KMS-11 (cell line): Measurements from ENCODE around the gene ZBTB18.

ENCODE experiments used
- H2AFZ ChIP-seq: fragments of 200-600 bp; sonication (generic); 2 replicates; pipeline ENCODE4 v1.6.1; 2016; ENCODE audit warnings: antibody characterized with exemption, mixed run types, low read depth
- H3K27ac ChIP-seq: fragments of 200-600 bp; sonication (generic); 2 replicates; pipeline ENCODE4 v1.6.1; 2016; ENCODE audit warnings: mild to moderate bottlenecking, mixed run types
- H3K27me3 ChIP-seq: fragments of 200-600 bp; sonication (generic); 2 replicates; pipeline ENCODE4 v1.6.1; 2017; ENCODE audit warnings: mild to moderate bottlenecking, low read depth, mixed run types, moderate library complexity; ENCODE audit not compliant: insufficient read depth
- H3K36me3 ChIP-seq: fragments of 200-600 bp; sonication (generic); 2 replicates; pipeline ENCODE4 v1.6.1; 2017; ENCODE audit warnings: mild to moderate bottlenecking, mixed run types; ENCODE audit not compliant: insufficient read depth
- H3K4me1 ChIP-seq: fragments of 200-600 bp; sonication (generic); 2 replicates; pipeline ENCODE4 v1.6.1; 2016; ENCODE audit warnings: mild to moderate bottlenecking, low read depth, mixed run types; ENCODE audit not compliant: poor library complexity, severe bottlenecking
- H3K4me2 ChIP-seq: fragments of 200-600 bp; sonication (generic); 2 replicates; pipeline ENCODE4 v1.7.0; 2016; ENCODE audit warnings: mild to moderate bottlenecking, mixed run types
- H3K4me3 ChIP-seq: fragments of 200-600 bp; sonication (generic); IDR thresholded peaks from 2 replicates; pipeline ENCODE4 v1.6.1; 2017; ENCODE audit warnings: low read depth, low read length, mixed read lengths; ENCODE audit not compliant: insufficient read depth
- H3K79me2 ChIP-seq: fragments of 200-600 bp; sonication (generic); 2 replicates; pipeline ENCODE4 v1.6.1; 2016; ENCODE audit warnings: low read depth, mixed run types; ENCODE audit not compliant: insufficient read depth
- H3K9ac ChIP-seq: fragments of 200-600 bp; sonication (generic); 2 replicates; pipeline ENCODE4 v1.6.1; 2016; ENCODE audit warnings: mild to moderate bottlenecking, mixed run types
- H4K20me1 ChIP-seq: fragments of 200-600 bp; sonication (generic); 2 replicates; pipeline ENCODE4 v1.6.1; 2016; ENCODE audit warnings: mild to moderate bottlenecking, mixed run types; ENCODE audit not compliant: insufficient read depth
- TF ChIP-seq, protein P1 (sequence below): fragments of 200-600 bp; sonication (generic); conservative IDR thresholded peaks from 2 replicates; pipeline ENCODE4 v1.6.1; 2017; ENCODE audit warnings: low read depth, mild to moderate bottlenecking, antibody characterized with exemption, low read length, moderate library complexity, mixed read lengths

The ZBTB18 gene

DNA sequence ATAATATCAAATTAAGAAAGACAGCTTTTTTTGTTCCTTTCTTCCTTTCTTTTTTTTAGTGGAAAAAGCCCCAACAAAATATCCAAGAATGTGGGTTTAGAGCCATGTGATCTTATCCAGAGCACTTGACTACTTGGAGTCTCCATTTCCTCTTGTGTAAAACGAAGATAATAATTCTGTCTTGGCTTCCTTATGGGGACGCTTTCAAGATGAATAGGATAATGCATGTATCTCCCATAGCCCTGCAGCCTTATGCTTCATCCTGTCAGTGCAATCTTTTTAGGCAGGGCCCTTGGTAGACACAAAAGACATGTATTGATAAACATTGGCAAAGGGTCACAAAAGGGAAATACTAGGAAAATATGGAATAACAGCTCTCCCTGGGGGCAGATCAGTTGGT is 34.8 kb downstream of the ZBTB18 start:
- Histone ChIP-seq H4K20me1 (no peaks in the 10 kb centered on the region), H3K79me2 (no peaks in the 10 kb centered on the region), H3K4me3 (no peak overlapping the region), H3K4me2 (no peak overlapping the region), H3K4me1 (no peaks in the 10 kb centered on the region), H3K9ac (no peak overlapping the region), H3K27ac (no peak overlapping the region), H2AFZ (no peak overlapping the region), H3K27me3 (no peaks in the 10 kb centered on the region), H3K36me3 (no peaks in the 10 kb centered on the region)
- TF ChIP-seq, protein P1, sequence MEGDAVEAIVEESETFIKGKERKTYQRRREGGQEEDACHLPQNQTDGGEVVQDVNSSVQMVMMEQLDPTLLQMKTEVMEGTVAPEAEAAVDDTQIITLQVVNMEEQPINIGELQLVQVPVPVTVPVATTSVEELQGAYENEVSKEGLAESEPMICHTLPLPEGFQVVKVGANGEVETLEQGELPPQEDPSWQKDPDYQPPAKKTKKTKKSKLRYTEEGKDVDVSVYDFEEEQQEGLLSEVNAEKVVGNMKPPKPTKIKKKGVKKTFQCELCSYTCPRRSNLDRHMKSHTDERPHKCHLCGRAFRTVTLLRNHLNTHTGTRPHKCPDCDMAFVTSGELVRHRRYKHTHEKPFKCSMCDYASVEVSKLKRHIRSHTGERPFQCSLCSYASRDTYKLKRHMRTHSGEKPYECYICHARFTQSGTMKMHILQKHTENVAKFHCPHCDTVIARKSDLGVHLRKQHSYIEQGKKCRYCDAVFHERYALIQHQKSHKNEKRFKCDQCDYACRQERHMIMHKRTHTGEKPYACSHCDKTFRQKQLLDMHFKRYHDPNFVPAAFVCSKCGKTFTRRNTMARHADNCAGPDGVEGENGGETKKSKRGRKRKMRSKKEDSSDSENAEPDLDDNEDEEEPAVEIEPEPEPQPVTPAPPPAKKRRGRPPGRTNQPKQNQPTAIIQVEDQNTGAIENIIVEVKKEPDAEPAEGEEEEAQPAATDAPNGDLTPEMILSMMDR: no peak

DNA sequence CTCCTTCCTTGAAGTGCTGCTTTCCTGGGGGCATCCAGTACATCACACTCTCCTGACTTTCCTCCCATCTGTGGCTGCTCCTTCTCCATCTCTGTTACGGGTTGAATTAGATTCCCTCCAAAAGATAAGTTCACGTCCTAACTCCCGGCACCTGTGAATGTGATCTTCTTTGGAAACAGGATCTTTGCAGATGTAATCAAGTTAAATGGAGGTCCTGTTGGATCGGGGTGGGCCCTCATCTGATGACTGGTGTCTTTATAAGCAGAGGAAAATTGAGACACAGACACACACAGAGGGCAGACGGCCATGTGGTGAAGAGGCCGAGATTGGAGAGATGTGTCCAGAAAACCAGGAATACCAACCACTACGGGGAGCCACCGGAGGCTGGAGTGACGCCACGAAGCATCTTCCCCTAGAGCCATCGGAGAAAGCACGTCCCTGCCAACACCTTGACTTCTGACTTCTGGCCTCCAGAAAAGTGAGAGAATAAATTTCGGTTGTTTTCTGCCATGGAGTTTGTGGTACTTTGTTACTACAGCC is 36.0 kb downstream of the ZBTB18 start:
- Histone ChIP-seq H4K20me1 (no peaks in the 10 kb centered on the region), H3K36me3 (no peaks in the 10 kb centered on the region), H3K4me2 (no peak overlapping the region), H3K4me3 (no peak overlapping the region), H3K4me1 (no peaks in the 10 kb centered on the region), H3K79me2 (no peaks in the 10 kb centered on the region), H3K27me3 (no peaks in the 10 kb centered on the region), H3K9ac (no peak overlapping the region), H2AFZ (no peak overlapping the region), H3K27ac (no peak overlapping the region)
- TF ChIP-seq, protein P1: no peak

DNA sequence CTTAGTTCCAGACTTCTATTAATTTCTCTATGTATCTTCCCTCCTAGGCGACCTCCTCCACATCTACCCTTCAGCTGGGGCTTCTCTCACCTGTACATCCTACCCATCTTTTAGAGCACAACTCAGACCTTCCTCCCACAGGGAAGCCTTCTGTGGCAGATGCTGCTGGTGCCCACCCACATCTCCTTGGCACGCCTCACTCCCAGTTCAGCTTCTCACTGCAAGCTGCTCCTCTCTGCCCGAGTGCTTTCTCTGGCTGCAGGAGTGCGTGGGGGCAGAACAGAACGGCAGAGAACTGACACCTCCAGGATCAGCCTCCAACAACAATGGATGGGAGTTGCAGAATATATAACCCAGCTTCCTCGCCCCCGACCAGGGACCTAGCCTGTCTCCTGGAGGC is 36.5 kb downstream of the ZBTB18 start:
- TF ChIP-seq, protein P1: no peak
- no peaks in the 10 kb centered on the region for H3K4me1 ChIP-seq
- no peak overlapping the region for H3K4me3 ChIP-seq
- no peaks in the 10 kb centered on the region for H3K36me3 ChIP-seq
- no peaks in the 10 kb centered on the region for H3K79me2 ChIP-seq
- no peak overlapping the region for H3K27ac ChIP-seq
- no peak overlapping the region for H3K9ac ChIP-seq
- H3K4me2 ChIP-seq: no peak overlapping the region
- H2AFZ ChIP-seq: no peak overlapping the region
- no peaks in the 10 kb centered on the region for H4K20me1 ChIP-seq
- H3K27me3 ChIP-seq: no peaks in the 10 kb centered on the region

DNA sequence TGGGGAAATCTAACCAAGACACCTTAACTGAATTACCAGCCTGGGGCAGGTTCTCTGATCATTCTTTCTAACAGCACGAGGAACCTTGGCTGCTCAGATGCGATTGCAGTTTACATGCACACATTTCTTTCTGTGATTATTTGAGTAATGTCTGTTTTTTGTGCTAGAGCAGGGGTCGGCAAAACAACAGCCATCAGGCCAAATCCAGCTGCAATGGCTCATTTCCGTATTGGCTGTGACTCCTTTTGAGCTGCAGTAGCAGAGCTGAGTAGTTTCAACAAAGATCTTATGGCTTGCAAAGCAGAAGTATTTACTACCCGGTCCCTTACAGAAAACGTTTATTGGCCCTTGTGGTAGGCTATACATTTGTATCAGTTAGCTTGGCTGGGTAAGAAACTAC is 37.1 kb downstream of the ZBTB18 start:
- H3K4me2 ChIP-seq: no peak overlapping the region
- H2AFZ ChIP-seq: no peak overlapping the region
- H3K9ac ChIP-seq: no peak overlapping the region
- H3K27me3 ChIP-seq: no peaks in the 10 kb centered on the region
- H3K27ac ChIP-seq: no peak overlapping the region
- H3K4me3 ChIP-seq: no peak overlapping the region
- H3K4me1 ChIP-seq: no peaks in the 10 kb centered on the region
- TF ChIP-seq, protein P1: no peak
- no peaks in the 10 kb centered on the region for H4K20me1 ChIP-seq
- H3K36me3 ChIP-seq: no peaks in the 10 kb centered on the region
- no peaks in the 10 kb centered on the region for H3K79me2 ChIP-seq
